GM13977 (cell line): Measurements from ENCODE around the gene HHAT.

Source experiments
- DNase-seq: peaks from one replicate; pipeline ENCODE4 v3.0.0; 2012; ENCODE audit warnings: low spot score
- CTCF ChIP-seq: IDR thresholded peaks from 2 replicates; pipeline ENCODE4 v1.5.1; 2012; ENCODE audit warnings: mild to moderate bottlenecking, control low read depth; ENCODE audit not compliant: insufficient read depth; ENCODE audit errors: extremely low read depth, missing control alignments
- in situ Hi-C: fragments of 300-500 bp; cut with MboI; formaldehyde crosslinking; loops from one replicate; pipeline ENCODE4 v1.12.0; 2022; ENCODE audit warnings: low sequenced_read_pairs, low pct_unique_long_range_greater_than_20kb, mixed read lengths, inconsistent platforms; ENCODE audit not compliant: unreplicated experiment

Gene HHAT

GRCh38 chr1:210687582-210688279 is 359.0 kb downstream of the HHAT start:
- no peak for TF ChIP-seq CTCF
- in situ Hi-C loops = no loop called here
- DNase-seq = no peak

- DNase-seq = no peak
- TF ChIP-seq CTCF = no peak
- in situ Hi-C loops = no loop called here
These were observed 360.0 kb downstream of the HHAT start for GRCh38 chr1:210688512-210689234.

- in situ Hi-C loops = no loop called here
- TF ChIP-seq CTCF = no peak
- DNase-seq = no peak
These were observed 361.1 kb downstream of the HHAT start for GRCh38 chr1:210689826-210690225.

- no peak for TF ChIP-seq CTCF
- DNase-seq = no peak
- in situ Hi-C loops = no loop called here
These were observed 361.5 kb downstream of the HHAT start for GRCh38 chr1:210690236-210690635.

- DNase-seq = no peak
- no peak for TF ChIP-seq CTCF
- in situ Hi-C loops = no loop called here
These were observed 362.4 kb downstream of the HHAT start for GRCh38 chr1:210691039-210691610.

GRCh38 chr1:210692796-210693195 is 364.1 kb downstream of the HHAT start:
- DNase-seq = no peak

More at GRCh38 chr1:210692796-210693195, 364.1 kb downstream of the HHAT start:
- no peak for TF ChIP-seq CTCF
- in situ Hi-C loops = no loop called here
